HPDE6-E6E7 (cell line): ENCODE results near the gene TMPRSS5.

Source experiments
- DNase-seq: peaks from one replicate; pipeline ENCODE4 v3.0.0; 2011; ENCODE audit warnings: missing footprints; ENCODE audit errors: extremely low spot score

Gene TMPRSS5

DNA sequence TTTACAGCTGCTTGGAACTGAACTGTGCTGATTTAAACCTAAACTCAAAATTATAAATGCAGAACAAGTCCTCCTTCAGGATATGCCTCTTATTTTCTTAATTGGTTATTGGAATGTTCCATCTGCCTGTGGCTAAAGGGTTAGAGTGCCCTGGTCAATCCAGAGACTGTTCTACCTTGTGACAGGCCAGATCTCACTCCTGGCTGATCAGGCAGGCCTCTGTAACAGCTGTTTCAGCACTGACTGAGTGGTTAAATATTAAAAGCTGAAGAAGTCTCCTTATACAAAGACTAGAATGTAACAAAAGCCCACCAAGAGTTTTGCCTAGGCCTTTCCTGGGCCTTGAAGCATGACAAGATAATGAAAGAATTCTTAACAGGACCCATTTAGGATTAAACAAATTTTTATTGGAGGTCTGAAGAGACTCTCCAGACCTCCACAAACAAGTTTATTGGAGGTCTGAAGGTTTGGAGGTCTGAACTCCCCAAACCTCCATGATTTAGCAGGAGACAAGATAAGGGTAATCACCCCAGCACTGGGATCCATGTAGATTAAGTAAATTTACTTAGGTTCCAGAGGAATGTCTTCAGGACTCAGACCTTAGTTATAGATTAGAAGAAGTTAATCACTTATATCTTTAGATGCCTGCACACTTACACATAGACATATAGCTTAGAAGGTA, 35.8 kb downstream of the TMPRSS5 start:
- DNase-seq, result no peak

DNA sequence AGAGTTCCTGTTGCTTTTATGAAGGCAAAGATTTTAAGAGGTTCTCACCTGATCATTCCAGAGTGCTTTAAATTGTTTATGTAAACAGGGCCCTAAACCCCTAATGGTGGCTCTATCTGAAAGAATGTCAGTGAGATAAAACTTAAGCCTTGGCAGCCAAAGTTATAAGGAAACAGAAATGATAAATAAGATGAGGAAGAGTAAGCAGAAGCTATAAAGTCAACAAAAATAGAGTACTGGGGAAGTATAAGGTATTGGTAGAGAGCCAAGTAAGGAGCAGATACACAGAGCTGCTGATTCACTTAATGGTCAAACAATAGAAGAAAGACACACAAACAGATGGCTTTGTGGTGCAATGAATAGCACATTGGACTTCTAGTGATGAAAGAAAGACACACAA, 37.9 kb downstream of the TMPRSS5 start:
- DNase-seq, result no peak

DNA sequence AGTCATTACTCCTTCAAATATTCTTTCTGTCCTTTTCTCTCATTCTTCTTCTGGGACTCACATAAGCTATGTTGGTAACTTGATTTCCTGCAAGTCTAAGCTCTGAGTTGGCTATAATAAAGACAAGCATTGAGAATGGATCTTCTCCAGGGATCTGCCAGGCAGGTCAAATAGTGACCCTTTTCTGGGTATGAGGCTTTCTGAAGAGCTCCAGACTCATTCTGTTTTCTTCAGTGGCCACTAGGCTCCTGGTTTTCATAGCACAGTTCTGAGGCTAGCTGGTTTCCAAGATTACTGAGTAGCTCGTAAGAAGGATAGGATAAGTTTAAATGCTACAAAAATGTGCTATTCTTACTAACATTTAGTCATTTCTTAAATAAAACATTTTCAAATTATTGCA, 38.3 kb downstream of the TMPRSS5 start:
- no peak for DNase-seq

DNA sequence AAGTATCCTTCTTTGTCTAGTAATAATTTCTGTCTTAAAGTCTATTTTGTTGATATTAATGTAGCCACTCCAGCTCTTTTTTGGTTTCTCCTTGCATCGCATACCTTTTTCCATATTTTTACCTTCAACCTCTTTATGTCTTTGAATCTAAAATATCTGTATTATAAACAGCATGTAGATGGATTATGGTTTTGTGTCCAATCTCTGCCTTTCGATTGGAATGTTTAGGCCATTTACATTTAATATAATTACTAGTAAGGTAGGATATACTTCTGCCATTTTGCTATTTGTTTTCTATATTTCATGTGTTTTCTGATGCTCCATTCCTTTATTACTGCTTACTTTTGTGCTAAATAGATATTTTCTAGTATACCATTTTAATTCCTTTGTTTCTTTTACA, 39.5 kb downstream of the TMPRSS5 start:
- DNase-seq, result no peak

DNA sequence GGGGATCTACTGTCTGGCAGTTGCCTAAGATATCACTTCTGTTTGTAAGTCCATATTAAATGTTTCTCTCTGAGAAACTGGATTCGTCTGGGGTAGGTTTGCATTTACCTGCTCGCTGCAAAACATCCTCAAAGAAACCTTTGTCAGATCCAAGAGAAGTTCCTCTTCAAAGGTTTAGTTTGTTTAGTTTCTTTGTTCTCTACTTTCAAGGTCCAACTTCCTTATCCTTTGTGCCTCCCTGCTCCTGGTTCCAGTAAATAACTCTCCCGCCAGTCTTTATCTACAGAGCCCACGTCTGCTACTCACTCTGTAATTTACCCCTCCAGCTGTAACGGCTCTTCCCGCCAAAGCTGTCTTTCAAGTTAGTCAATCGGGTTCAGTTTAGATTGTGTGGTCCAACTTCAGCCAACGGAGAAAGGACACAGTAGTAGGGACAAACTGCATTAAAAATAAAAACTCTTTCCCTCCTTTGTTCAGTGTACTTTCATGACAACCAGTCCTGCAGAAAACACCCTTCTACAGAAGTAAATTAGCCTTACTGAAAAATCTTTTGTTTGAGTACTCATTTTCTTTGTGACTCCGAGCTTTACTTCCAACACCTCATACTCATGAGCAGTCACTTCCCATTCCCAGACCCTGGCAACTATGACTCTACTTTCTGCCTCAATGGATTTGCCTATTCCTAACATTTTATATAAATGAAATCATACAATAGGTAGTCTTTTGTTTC, 41.0 kb downstream of the TMPRSS5 start:
- DNase-seq, result no peak

DNA sequence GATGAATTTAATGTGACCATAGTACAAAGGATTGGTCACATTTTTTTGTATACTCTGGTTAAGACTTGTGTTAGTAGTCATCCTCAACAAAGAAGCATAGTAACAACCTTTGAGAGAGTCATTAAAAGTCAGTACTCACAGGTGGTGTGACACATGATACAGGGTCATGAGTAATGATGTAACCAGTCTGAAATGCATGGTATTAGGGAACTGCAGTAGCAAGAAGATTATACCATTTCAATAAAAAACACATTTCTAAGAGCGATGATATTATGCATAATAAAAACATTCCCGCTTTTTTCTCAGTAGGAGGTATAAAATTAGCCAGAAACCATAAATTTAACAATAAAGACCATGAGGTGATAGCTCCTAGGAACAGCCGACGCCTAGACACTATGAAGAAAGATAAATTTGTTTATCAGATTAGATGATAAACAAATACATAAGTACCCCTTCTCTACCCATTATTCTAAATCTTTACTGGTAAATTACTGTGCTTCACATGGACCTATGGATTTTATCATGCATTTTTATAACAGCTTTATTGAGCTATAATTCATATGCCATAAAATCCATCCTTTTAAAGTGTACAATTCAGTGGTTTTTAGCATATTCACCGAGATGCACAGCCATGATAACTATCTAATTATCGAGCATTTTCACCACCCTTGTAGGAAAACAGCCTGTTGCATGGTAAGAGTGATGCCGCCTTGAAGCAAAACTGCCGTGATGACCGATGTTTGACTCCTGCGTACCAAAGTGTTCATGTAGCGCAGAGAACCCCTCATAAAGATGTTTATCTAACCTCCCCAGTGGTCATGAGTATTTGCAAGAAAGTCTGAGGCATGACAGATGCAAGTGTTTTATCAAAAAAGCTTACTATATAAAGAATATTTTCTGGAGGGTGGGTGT, 41.8 kb downstream of the TMPRSS5 start:
- peak; percentile 26 for DNase-seq

DNA sequence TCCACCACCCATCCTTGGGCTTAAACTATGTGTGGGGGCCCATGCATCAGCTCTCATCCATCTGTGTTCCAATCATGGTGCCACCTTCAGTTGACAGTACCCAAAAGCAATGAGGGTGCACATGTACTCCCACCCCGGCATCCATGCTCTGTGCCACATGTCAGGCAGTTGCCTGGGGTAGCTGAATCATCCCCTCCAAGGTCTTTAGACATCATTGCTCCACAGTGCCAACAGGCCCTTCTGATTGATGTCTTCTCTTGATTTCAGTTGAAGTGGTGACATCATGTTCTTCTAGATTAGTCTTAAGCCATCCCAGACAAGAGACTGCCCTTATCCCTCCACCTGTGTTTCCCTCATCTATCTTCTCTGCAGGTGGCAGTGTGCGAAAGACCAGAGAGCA, 42.5 kb downstream of the TMPRSS5 start:
- DNase-seq, result no peak

DNA sequence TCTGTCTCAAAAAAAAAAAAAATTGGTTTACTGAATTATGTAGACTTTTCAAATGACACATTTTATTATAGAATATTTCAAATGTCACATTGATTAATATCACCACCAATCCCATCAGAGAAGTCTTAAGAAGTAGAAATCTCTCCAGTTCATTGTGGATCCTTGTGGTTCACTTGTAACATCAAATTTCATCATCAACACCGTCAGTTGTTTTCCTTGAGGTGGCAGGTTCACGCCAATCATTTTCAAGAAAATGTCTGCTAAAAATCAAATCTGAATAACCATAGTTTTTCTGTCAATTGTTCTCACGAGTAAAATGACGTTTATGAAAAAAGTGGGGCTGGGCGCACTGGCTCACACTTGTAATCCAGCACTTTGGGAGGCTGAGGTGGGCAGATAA, 50.3 kb downstream of the TMPRSS5 start:
- no peak for DNase-seq

DNA sequence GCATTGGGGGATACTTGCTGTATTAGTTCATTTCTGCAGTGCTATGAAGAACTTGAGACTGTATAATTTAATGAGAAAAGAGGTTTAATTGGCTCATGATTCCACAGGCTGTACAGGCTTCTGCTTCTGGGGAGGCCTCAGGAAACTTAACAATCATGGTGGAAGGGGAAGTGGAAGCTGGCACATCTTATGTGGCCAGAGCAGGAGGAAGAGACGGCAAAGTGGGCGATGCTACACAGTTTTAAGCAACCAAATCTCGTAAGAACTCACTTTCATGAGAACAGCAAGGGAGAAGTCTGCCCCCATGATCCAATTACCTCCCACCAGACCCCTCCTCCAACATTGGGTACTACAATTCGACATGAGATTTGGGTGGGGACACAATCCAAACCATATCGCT, 55.1 kb downstream of the TMPRSS5 start:
- no peak for DNase-seq

DNA sequence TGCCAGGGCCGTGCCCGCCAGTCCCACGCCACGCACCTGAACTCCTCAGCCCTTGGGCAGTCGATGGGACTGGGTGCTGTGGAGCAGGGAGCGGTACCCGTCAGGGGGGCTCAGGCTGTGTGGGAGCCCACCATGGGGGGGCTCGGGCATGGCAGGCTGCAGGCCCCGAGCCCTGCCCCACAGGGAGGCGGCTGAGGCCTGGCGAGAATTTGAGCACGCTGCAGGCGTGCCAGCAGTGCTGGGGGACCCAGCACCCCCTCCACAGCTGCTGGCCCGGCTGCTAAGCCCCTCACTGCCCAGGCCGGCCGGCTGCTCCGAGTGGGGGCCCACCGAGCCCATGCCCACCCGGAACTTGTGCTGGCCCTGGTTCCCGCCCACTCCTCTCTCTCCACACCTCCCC, 56.8 kb downstream of the TMPRSS5 start:
- no peak for DNase-seq

DNA sequence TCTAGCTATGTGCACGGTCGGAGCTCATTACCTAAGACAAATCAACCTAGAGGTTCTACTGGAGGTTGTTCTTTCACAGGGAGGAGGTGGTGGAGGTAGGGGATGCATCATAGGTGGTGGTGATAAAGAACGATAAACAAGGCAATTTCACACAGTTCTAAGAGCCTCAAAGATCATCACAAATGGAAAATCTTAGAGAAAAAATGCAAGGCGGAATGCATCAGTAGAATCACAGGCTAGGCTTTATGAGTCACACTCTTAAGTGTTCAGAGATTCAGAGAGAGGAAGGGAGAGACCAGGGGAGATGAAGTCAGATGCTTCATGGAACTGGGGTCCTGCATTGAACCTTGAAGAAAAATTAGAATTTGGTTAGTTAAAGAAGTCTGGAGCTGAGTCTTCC, 58.3 kb downstream of the TMPRSS5 start:
- DNase-seq, result no peak

DNA sequence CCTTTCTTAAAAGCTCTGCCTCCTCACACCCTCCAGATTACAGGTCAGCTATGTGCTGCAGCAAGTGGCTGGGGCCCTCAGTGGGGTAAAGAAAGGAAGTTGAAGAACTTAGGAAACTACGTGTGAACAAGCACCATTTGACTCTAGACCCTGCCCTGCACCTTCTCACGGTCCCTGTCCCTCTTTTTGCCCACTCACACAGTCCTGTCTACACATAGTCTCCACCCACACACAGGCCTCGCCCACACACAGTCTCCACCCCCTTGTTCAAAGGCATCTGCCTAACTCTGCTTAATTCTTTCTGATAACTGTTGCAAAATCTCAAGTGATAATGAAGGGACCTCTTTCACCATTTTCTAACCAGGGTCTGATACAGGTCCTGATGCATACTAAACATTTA, 59.0 kb downstream of the TMPRSS5 start:
- no peak for DNase-seq

DNA sequence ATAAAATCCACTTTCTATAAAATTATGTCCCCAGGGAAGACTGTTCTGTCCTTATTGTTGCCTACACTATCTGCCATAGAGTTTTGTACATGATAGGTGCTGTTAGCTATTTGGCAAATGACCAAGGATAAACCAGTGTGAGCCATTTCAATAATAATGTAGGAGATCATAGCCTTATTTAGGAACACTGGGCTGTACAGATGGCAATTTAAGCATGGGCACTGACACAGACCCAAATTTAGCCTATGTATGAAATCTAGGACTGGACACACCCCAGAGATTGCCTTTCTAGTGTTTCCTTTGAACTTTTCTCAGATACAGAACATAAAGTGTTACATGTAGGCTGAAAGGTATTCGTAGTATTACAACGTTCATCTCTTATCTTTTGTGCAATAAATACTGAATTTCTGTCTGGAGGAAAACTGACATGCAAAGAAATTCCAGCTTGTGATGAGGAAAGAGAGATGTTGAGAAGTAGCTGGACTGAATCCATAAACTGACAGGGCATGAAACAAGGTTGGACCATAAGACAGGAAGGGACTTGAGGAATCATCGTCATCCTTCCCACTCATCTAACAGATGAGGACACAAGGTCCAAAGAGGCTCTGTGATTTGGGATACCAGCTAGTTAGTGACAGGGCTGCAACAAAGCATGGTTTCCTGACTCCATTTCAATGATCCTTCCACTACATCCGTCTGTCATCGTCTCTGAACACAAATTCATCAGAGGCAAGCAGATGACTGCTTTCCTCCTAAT, 60.3 kb downstream of the TMPRSS5 start:
- no peak for DNase-seq

DNA sequence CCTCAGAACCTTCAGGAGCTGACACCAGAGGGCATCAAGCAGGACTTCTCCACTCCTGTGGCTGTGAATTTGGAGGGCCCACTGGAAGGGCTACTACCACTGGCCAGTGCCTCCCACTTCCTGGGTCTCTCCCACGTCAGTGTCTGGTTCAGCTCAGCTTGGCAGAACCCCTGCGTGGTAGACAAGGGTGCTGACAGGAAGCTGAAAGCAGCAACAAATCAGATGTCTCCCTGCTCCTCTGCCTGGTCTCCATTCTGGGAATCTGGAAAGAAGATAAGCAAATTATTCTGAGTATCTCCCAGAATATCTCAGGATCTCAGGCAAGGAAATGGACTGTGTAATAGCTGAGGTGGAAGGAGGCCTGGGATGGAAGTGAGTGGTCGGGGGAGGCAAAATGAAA, 61.5 kb downstream of the TMPRSS5 start:
- DNase-seq, result no peak

DNA sequence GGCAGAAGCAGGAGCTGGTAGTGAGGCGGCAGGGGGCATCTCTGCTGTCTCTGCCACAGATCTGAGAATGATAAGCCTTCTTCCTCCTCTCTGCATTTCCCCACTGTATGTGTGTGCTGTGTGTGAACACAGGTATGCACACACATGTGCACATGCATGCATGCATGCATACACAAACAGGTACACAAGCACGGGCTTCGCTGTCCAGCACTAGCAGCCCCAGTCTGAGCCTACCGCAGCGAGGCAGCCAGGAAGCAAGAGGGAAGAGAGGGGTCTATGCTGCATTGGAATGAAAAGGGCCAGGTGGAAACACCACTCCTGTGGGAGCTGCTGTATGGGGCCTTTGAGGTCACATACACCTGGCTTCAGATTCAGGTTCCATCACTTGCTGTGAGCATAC, 62.4 kb downstream of the TMPRSS5 start:
- no peak for DNase-seq

DNA sequence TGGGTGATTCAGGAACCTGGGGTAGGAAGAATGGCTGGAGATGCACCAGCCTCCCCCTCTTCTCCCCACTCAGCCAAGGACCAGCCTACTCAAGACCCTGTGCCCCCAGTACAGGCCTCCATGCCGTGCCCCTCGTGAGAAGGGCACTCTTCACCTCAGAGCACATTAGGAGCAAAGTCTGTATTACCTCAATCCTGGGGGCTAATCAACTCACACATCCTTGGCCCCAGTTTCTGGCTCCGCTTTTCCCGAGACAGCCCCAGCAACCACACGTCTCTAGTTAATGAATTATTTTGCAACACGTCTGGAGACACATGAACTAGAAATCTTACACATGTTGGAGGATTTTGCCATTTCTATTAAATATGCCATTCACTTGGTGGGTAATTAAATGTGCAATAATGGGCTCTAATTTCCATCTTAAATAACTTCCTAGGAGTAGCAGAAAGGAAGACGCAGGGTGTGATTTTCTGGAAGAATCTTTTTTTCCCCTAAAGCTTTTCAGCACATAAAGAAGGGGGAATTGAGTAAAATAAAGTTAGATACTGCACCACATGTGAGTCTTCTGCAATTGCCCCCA, 63.0 kb downstream of the TMPRSS5 start:
- no peak for DNase-seq

DNA sequence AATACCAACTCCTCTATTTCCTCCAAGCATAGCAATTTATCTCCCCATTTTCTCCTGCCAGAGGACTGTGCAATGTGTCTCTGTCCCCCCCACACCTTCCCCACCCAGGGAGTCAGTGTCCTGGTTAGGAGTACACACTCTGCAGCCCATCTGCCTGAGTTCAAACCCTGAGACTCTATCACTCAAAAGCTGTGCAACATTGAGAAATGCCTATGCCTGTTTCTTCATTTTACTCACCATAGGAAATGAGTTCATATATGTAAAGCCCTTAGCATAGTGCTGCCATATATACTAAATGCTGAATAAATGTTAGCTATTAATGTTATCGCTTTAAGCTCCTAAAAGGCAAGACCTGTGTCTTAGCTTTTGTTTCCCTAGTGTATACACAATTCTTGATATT, 64.0 kb downstream of the TMPRSS5 start:
- no peak for DNase-seq

DNA sequence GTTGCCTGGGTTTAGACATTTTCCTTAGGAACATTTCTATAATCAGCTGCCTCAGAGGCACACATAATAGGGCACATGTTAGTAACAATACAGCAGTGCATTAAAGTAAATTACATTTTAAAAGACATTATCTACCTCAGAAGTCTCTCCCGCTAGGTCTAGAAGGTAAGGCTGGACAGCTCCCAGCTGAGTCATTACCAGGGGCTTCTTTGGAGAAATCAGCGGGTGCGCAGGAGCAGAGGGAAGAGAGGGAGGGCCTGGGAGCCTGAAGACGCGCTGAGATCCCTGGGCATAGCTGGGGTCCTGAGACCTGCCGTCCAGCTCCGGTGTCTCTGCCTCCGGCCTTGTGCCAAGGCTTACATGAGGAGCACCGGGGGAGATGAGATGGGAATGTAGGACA, 67.7 kb downstream of the TMPRSS5 start:
- DNase-seq, result no peak

DNA sequence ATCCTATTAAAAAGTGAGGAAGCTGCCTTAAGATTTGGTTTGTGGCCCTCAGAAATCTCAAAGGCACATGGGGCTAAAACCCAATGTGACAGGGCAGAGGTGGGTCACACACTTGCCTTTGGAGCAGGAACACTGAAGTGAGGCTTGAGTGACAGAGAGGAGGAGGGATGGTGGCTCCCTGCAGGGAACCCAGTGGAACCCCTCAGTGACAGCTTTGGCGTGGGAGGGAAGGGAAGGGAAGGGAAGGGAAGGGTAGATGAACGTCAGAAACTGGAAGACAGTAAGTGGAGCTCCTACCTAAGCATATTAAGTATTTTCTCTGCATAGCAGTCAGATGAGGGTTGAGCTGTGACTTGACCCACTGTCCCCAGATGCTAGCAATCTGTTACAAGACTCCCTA, 68.5 kb downstream of the TMPRSS5 start:
- DNase-seq, result no peak
